ENCODE measurements around the gene CYTL1.

Gene CYTL1

GRCh38 chr4:5034206-5034605 lies 14.9 kb upstream of the CYTL1 start:
- TF ChIP-seq, protein P1, sequence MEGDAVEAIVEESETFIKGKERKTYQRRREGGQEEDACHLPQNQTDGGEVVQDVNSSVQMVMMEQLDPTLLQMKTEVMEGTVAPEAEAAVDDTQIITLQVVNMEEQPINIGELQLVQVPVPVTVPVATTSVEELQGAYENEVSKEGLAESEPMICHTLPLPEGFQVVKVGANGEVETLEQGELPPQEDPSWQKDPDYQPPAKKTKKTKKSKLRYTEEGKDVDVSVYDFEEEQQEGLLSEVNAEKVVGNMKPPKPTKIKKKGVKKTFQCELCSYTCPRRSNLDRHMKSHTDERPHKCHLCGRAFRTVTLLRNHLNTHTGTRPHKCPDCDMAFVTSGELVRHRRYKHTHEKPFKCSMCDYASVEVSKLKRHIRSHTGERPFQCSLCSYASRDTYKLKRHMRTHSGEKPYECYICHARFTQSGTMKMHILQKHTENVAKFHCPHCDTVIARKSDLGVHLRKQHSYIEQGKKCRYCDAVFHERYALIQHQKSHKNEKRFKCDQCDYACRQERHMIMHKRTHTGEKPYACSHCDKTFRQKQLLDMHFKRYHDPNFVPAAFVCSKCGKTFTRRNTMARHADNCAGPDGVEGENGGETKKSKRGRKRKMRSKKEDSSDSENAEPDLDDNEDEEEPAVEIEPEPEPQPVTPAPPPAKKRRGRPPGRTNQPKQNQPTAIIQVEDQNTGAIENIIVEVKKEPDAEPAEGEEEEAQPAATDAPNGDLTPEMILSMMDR (IDR thresholded peaks at IDR 0.05; ENCODE audit: control insufficient read depth, insufficient read depth, low read depth, low read length, missing control alignments) = no peak
- no peak for DNase-seq (ENCODE audit: low read depth)
- H3K4me3 ChIP-seq (ENCODE audit: control insufficient read depth, low read depth, low read length) = no peak overlapping the region

DNA sequence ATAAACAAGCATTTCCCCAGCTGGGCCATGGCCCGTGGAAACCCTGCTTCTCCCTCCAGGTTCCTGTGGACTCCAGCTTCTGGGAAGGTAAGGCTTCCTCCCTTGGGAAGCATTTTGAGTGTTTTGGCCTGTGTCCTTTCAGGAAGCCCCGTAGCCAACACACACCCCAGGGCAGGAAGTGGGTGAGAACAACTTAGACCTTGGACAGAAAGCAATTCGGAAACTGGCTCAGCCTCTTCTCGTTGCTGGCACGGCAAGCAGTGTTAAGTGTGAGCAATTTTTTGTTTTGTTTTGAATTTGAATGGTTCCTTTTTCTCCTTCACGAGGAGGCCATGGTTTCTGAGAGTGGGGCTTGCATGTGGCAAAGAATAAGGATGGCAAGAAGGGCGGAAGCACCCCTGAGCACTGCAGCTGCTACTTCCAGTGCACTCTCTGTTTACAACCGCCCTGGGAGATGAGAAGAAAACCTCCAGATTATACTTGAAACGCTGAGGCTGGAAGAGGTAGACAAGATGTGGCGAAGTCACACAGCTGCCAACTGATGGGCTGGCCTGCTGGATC lies 14.1 kb upstream of the CYTL1 start:
- no peak for DNase-seq (ENCODE audit: low read depth)
- TF ChIP-seq, protein P1 (IDR thresholded peaks at IDR 0.05; ENCODE audit: control insufficient read depth, insufficient read depth, low read depth, low read length, missing control alignments) = no peak
- no peak overlapping the region for H3K4me3 ChIP-seq (ENCODE audit: control insufficient read depth, low read depth, low read length)

- no peak overlapping the region for H3K4me3 ChIP-seq (ENCODE audit: control insufficient read depth, low read depth, low read length)
- no peak for DNase-seq (ENCODE audit: low read depth)
- TF ChIP-seq, protein P1 (IDR thresholded peaks at IDR 0.05; ENCODE audit: control insufficient read depth, insufficient read depth, low read depth, low read length, missing control alignments) = no peak
These were observed 13.6 kb upstream of the CYTL1 start for GRCh38 chr4:5032813-5033212.

- TF ChIP-seq, protein P1 (IDR thresholded peaks at IDR 0.05; ENCODE audit: control insufficient read depth, insufficient read depth, low read depth, low read length, missing control alignments) = no peak
- DNase-seq (ENCODE audit: low read depth) = no peak
- H3K4me3 ChIP-seq (ENCODE audit: control insufficient read depth, low read depth, low read length) = no peak overlapping the region
These were observed 11.7 kb upstream of the CYTL1 start for GRCh38 chr4:5030927-5031326.

DNA sequence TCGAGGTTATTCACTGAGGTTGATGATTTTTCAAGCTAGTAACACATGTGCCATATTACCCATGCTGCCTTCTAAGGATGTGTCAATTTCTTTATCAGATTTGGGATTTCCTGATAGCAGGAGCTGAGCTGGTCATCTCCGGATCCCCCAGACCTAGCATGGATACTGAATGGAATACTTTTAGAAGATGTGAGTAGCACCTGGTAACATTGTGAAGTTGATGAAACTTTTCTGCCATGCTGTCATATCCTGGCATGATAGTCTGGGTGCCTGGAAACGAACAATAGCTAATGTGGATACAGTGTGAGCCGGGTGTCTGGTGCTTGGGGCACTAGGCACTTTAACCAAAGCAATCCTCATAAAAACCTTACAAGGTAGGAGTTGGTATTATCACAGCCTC lies 11.0 kb upstream of the CYTL1 start:
- no peak for DNase-seq (ENCODE audit: low read depth)
- H3K4me3 ChIP-seq (ENCODE audit: control insufficient read depth, low read depth, low read length) = no peak overlapping the region
- TF ChIP-seq, protein P1 (IDR thresholded peaks at IDR 0.05; ENCODE audit: control insufficient read depth, insufficient read depth, low read depth, low read length, missing control alignments) = no peak

GRCh38 chr4:5029447-5029846 lies 10.2 kb upstream of the CYTL1 start:
- H3K4me3 ChIP-seq (ENCODE audit: control insufficient read depth, low read depth, low read length) = no peak overlapping the region
- TF ChIP-seq, protein P1 (IDR thresholded peaks at IDR 0.05; ENCODE audit: control insufficient read depth, insufficient read depth, low read depth, low read length, missing control alignments) = no peak
- no peak for DNase-seq (ENCODE audit: low read depth)

DNA sequence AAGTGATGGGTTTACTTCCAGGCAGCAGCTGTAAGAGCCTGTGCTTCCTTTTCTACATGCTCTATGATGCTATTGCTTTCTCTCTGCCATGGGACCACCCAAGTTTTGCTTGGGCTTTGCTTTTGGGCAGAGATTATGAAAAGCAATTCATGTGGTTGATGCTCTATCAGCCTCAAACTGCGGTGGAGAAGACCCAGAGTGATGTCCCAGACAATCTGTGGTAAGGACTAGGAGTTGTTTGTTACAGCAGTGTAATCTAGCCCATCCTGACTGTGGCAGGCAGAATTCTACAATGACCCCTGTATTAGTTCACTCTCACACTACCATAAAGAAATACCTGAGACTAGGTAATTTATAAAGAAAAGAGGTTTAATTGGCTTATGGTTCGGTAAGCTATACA lies 9.2 kb upstream of the CYTL1 start:
- TF ChIP-seq, protein P1 (IDR thresholded peaks at IDR 0.05; ENCODE audit: control insufficient read depth, insufficient read depth, low read depth, low read length, missing control alignments) = no peak
- no peak overlapping the region for H3K4me3 ChIP-seq (ENCODE audit: control insufficient read depth, low read depth, low read length)
- no peak for DNase-seq (ENCODE audit: low read depth)
